Glomerular visceral epithelial cell (primary cell): ENCODE data around the gene PTPRM.
A peak's percentile ranks its signal among the peaks of the same experiment; 100 is the strongest.

Source experiments
- DNase-seq: peaks from one replicate; pipeline ENCODE4 v3.0.0-alpha.2; 2016; ENCODE audit errors: extremely low spot score

Gene PTPRM

GRCh38 chr18:7855671-7856070 lies 288.6 kb downstream of the PTPRM start:
- DNase-seq: no peak

GRCh38 chr18:7856116-7856515 lies 289.0 kb downstream of the PTPRM start:
- no peak for DNase-seq

DNA sequence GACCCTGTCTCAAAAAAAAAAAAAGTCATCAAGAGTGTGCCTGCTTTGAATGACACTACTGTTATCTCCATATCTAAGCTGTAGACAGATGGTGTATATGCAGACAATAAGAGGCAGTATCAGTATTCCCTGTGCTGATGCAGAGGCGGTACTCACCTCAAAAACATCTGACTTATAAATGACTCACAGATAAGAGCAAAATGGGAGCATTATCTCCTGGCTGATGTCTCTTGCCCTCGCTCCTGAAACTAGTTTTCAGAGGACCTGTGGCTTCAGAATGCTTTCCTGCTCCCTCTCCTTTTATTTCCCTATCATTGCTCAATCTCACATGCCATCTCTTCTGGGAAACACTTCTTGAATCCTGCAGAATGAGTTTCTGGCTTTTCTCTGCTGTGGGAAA lies 289.6 kb downstream of the PTPRM start:
- DNase-seq: no peak

- no peak for DNase-seq
Observed at GRCh38 chr18:7857562-7857961, 290.4 kb downstream of the PTPRM start.

DNA sequence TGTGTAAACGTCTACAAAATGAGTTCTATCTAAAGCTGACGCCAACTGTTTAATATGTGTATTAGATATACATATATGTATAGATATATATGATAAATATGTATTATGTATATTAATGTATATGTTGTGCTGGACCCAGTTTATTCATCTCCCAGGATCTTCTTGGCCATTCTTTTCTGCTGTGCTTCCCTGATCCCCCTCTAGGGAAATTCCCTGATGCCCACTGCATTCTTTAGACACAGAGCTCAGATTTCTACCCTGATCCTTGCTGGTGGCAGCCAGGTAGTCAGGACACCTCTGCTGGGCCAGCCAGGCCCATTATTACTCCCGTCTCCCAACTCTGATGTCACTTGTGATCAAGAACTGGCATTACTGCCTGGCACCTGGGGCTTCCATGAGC lies 292.0 kb downstream of the PTPRM start:
- DNase-seq: no peak

DNA sequence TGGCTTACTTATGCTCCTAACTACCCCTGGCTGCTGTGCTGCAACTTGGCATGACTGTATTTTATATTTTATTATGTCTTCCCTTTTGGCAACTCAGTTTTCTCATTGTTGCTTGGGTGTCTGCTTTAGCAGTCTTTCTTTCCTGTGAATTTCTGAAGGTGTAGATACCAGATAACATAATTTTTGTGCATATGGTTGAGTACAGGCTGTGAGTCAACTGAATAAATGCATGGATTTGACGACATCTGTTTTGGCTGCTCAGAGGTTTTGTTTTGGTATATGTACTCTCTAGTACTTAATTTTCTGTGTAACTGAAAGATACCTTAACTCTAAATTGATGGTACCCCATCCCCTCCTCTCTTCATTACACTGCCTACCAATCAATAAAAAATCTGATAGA lies 303.1 kb downstream of the PTPRM start:
- DNase-seq: no peak

- DNase-seq: no peak
Observed at GRCh38 chr18:7870855-7871254, 303.7 kb downstream of the PTPRM start.

GRCh38 chr18:7871560-7872456 lies 304.7 kb downstream of the PTPRM start:
- no peak for DNase-seq

- peak; percentile 51 for DNase-seq
Observed at GRCh38 chr18:7872569-7872968, 305.5 kb downstream of the PTPRM start.

DNA sequence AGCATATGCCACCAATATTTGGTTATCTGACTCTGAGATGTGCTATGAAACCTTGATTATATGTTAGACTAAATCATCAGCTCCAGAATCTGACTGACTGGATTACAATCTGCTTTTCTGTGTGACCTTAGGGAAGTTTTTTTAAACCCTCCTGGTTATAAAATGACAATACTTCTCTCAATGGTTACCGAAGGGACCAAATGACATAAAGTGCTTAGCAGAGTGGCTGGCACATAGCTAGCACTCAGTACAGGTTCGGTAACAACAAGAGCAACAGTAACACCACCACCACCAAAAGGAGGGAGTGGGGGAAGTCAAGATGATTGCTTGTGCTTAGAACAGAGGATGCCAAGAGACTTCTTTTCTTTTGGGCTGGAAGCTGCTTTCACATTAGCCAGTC lies 306.2 kb downstream of the PTPRM start:
- DNase-seq: no peak

GRCh38 chr18:7876354-7877104 lies 309.4 kb downstream of the PTPRM start:
- DNase-seq: peak; percentile 67

DNA sequence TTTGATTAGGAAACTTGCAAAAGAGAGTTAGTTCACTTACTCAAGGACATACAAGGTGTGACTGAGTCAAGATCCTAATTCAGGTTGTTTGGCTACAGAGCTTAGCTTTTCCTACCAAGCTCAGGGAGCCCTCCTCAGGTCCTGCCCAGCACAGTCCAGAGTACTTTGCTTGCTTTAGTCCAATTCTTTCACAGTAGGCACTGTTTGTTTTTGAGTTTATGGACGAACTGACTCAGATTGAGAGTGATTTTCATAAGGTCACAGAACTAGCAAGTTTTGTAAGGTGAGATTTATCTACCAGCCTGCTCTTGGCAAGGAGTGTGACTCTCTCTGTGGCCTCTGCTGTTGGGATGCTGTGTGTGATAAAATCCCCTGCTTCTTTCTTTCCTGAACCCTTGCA lies 310.5 kb downstream of the PTPRM start:
- DNase-seq: no peak

GRCh38 chr18:7878265-7879211 lies 311.4 kb downstream of the PTPRM start:
- DNase-seq: peak; percentile 55

GRCh38 chr18:7879717-7880116 lies 312.6 kb downstream of the PTPRM start:
- DNase-seq: peak; percentile 37

DNA sequence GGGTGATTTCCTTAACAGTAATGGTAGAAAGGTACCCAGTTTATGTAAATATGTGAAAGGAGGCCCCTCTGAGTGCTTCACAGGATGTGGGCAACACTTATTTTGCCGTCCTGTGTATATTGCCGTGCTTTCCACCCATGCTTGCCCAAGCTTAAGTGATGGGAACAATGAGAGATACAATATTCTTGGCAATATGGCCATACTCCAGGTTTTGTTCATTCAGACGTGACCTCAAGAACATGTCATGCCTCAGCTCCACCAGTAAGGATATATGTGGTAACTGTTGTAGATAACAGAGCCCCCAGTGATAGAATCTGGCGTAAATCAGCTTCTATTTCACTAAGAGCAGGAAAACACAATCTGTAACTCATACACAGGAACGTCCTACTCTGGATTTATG lies 318.7 kb downstream of the PTPRM start:
- peak; percentile 71 for DNase-seq

GRCh38 chr18:7886436-7886835 lies 319.3 kb downstream of the PTPRM start:
- DNase-seq: peak; percentile 28

GRCh38 chr18:7889515-7889914 lies 322.4 kb downstream of the PTPRM start:
- no peak for DNase-seq

- no peak for DNase-seq
Observed at GRCh38 chr18:7890075-7890474, 323.0 kb downstream of the PTPRM start.

- DNase-seq: no peak
Observed at GRCh38 chr18:7892556-7892955, 325.4 kb downstream of the PTPRM start.

GRCh38 chr18:7894592-7894991 lies 327.5 kb downstream of the PTPRM start:
- DNase-seq: no peak

GRCh38 chr18:7895346-7895745 lies 328.2 kb downstream of the PTPRM start:
- no peak for DNase-seq

DNA sequence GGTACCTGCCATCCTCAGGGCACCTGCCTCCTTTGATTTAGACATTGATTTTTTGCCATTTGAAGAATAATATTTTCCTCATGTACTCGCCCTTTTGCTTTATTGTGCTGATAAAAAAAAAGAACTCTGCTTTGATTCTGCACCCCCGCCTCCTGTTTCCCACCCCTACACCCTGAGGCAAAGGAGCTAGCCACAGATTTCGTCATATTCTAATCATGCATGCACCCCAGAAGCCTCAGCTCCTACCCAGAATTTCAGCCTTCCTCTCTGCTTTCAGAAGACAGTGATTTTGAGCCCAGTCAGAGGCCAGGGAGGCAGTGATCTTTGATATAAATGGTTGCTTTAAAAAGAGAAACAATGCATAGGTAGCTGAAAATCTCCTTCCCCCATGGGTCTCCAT lies 329.0 kb downstream of the PTPRM start:
- no peak for DNase-seq
